Measurements from ENCODE around the gene WDR20.

DNA sequence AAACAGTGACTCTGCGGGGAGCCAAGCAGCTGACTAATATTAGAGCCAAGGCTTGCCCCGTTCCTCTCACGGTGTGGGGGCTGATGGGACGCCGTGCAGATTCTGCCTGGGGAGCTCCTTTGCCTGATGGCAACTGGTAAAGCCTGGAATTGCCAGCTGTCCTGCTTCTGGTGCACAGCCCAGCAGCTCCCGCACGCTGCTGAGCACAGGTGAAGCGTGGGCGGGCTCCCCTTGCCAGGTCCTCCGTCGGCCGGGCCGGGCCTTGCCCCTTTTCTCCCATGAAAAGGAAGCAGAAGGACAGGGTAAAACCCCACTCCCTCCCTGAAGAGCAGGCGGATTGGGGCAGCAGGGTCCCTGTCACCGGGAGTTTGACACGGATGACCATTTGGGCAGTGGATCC, 79.0 kb downstream of the WDR20 start:
- TF ChIP-seq E2F1 (CRISPR knock-in tag; IDR thresholded peaks at IDR 0.05) (no peak), TEAD1 (CRISPR knock-in tag; IDR thresholded peaks at IDR 0.05) (no peak)
- TF ChIP-seq, protein P1, sequence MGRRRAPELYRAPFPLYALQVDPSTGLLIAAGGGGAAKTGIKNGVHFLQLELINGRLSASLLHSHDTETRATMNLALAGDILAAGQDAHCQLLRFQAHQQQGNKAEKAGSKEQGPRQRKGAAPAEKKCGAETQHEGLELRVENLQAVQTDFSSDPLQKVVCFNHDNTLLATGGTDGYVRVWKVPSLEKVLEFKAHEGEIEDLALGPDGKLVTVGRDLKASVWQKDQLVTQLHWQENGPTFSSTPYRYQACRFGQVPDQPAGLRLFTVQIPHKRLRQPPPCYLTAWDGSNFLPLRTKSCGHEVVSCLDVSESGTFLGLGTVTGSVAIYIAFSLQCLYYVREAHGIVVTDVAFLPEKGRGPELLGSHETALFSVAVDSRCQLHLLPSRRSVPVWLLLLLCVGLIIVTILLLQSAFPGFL (CRISPR knock-in tag; IDR thresholded peaks at IDR 0.05; ENCODE audit: borderline replicate concordance), result no peak
- TF ChIP-seq, protein P2, sequence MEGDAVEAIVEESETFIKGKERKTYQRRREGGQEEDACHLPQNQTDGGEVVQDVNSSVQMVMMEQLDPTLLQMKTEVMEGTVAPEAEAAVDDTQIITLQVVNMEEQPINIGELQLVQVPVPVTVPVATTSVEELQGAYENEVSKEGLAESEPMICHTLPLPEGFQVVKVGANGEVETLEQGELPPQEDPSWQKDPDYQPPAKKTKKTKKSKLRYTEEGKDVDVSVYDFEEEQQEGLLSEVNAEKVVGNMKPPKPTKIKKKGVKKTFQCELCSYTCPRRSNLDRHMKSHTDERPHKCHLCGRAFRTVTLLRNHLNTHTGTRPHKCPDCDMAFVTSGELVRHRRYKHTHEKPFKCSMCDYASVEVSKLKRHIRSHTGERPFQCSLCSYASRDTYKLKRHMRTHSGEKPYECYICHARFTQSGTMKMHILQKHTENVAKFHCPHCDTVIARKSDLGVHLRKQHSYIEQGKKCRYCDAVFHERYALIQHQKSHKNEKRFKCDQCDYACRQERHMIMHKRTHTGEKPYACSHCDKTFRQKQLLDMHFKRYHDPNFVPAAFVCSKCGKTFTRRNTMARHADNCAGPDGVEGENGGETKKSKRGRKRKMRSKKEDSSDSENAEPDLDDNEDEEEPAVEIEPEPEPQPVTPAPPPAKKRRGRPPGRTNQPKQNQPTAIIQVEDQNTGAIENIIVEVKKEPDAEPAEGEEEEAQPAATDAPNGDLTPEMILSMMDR (IDR thresholded peaks at IDR 0.05), result no peak

Measured in WTC11 (cell line).